Measurements from ENCODE around the gene DNAL4. TPM values are rescaled to one million over a fixed set of nuclear protein-coding genes. Genes with fewer than 3 reads are reported as not detected.

Gene DNAL4
- total RNA-seq, 4 donors from 2014 or later, result 9.3 to 15.2 (median 12.8) TPM

DNA sequence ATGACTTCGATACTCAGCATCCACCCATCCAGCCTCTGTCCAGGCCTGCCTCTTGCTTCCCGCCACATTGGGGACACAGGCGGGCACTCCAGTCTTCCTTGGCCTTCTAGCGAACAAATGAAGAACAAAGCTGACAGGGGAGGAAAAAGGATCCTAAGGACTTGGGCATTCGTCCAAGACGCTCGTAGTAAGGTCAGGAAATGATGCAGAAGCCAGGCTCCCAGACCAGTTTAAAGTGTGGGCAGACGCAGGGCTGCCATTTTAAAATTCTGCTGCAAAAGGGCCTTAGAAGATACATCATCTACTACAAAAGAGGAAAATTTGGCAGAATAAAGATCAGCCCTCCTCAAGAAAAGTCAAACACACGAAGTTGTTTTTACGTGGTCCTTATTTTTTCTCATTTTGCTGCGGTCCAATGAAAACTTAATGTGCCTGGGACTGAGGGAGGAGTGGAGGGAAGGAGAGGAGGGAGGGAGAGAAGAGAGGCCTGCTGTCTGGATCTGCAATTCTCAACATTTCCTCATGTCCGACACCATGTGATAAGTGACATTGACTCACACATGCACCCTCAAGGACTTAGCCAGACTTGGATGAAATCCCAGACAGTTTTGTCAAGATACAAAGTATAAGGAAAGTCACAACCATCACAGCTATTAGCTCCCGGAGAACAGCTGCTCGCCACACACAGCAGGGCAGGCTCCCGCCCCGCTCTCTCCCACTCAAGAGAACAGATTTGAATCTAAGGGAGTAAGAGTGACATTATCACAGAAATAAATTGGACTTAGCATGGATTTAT, 5.7 kb downstream of the DNAL4 start:
- Histone ChIP-seq H3K9me3 (no peaks in the 10 kb centered on the region), H3K36me3 (peaks cover 0 to 15% (median 10%) of the 10 kb centered on the region in 4 donors), H3K27ac (replicated peaks in 1 of 4) (peak overlapping the region; percentile 61 to 78 (median 72)), H3K4me3 (no peak overlapping the region), H3K27me3 (no peaks in the 10 kb centered on the region), H3K4me1 (peaks cover 43 to 51% (median 49%) of the 10 kb centered on the region in 4 donors)
- intact Hi-C loops (cut with DNase I), result no loop called here
- WGBS, result 41% methylated on average over 16 of the region's 16 CpGs
- no peak for DNase-seq (ENCODE audit: extremely low spot score)
- TF ChIP-seq POLR2AphosphoS5 (IDR thresholded peaks at IDR 0.05), result peak; percentile 54 to 68
- TF ChIP-seq, protein P1, sequence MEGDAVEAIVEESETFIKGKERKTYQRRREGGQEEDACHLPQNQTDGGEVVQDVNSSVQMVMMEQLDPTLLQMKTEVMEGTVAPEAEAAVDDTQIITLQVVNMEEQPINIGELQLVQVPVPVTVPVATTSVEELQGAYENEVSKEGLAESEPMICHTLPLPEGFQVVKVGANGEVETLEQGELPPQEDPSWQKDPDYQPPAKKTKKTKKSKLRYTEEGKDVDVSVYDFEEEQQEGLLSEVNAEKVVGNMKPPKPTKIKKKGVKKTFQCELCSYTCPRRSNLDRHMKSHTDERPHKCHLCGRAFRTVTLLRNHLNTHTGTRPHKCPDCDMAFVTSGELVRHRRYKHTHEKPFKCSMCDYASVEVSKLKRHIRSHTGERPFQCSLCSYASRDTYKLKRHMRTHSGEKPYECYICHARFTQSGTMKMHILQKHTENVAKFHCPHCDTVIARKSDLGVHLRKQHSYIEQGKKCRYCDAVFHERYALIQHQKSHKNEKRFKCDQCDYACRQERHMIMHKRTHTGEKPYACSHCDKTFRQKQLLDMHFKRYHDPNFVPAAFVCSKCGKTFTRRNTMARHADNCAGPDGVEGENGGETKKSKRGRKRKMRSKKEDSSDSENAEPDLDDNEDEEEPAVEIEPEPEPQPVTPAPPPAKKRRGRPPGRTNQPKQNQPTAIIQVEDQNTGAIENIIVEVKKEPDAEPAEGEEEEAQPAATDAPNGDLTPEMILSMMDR (IDR thresholded peaks at IDR 0.05), result no peak

DNA sequence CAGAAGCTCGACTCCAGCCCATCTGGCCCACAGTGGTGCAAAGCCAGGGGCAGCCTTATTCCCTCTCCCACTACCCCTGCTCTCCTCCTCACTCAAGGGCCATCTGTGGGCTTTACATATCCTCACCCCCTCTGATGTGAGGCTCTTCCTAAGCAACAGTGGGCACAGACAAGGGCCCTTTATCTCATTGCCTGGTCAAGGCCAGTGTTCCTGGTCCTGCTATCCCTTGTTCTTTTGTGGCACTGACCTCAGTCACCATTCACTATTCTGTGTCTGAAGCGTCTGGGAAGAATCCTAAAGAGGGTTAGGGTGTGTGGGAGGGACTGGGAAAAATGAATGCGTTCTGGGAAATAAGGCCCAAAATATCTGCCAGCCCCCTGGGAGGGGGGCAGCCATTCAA, 7.3 kb downstream of the DNAL4 start:
- 69% methylated on average over 3 of the region's 3 CpGs for WGBS
- peaks cover 40 to 57% (median 42%) of the 10 kb centered on the region in 4 donors for H3K4me1 ChIP-seq
- intact Hi-C loops (cut with DNase I), result no loop called here

DNA sequence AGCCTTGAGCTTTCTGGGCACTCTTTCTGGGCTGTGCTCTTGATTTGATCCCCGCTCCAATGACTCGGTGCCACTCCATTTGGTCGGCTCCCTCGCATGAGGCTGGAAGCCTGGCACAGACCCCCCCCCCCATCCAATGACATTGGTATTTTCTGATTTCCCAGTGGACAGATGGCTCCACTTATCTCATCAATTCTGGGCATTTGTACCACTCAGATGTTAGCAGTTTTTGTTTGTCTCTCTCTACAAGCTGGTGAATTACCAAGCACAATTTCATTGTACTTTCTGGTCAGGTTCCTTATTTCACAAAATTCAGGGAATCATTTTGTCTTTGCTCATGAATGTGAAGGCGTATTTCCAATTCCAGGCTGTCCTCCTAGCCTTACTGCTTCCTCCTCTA, 9.1 kb downstream of the DNAL4 start:
- intact Hi-C loops (cut with DNase I), result no loop called here
- TF ChIP-seq EP300 (IDR thresholded peaks at IDR 0.05), result no peak
- TF ChIP-seq, protein P1 (IDR thresholded peaks at IDR 0.05), result no peak
- TF ChIP-seq POLR2A (IDR thresholded peaks at IDR 0.05; ENCODE audit: low read depth), result no peak
- no peak for TF ChIP-seq POLR2AphosphoS5 (IDR thresholded peaks at IDR 0.05)
- Histone ChIP-seq H3K36me3 (peaks cover 0 to 30% (median 15%) of the 10 kb centered on the region in 4 donors), H3K27me3 (no peaks in the 10 kb centered on the region), H3K27ac (replicated peaks in 1 of 4) (peak overlapping the region in 1 of 4 donors; percentile 73), H3K4me1 (peaks cover 40 to 57% (median 42%) of the 10 kb centered on the region in 4 donors), H3K9me3 (no peaks in the 10 kb centered on the region), H3K4me3 (no peak overlapping the region)
- no peak for DNase-seq (ENCODE audit: extremely low spot score)
- WGBS, result 100% methylated on average over 5 of the region's 5 CpGs

More for the DNA sequence above, 7.3 kb downstream of the DNAL4 start:
- no peak for TF ChIP-seq POLR2AphosphoS5 (IDR thresholded peaks at IDR 0.05)
- TF ChIP-seq EP300 (IDR thresholded peaks at IDR 0.05), result no peak
- no peak for TF ChIP-seq POLR2A (IDR thresholded peaks at IDR 0.05; ENCODE audit: low read depth)
- TF ChIP-seq, protein P1 (IDR thresholded peaks at IDR 0.05), result no peak
- H3K27ac ChIP-seq (replicated peaks in 1 of 4), result peak overlapping the region; percentile 67 to 73 (median 70)
- H3K36me3 ChIP-seq, result peaks cover 0 to 24% (median 10%) of the 10 kb centered on the region in 4 donors
- H3K9me3 ChIP-seq, result no peaks in the 10 kb centered on the region
- H3K4me3 ChIP-seq, result no peak overlapping the region
- no peaks in the 10 kb centered on the region for H3K27me3 ChIP-seq
- DNase-seq (ENCODE audit: extremely low spot score), result no peak

DNA sequence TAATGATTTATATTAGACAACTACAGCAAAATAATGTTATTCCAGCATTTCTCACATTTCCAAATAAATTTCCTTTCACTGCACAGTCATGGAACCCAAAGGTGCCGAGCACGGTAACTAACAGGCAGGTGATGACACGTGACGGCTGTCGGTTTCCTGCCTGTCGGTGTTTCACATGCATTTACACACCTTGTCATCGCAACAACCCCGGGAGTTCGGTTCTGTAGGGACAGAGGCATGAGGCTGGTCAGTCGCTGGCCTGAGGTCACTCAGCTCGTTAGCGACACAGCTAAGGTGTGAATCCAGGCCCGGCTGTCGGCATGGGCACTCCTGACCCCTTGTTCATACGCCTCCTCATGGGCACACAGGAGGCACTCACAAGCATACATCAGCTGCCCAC, 9.9 kb downstream of the DNAL4 start:
- H3K27ac ChIP-seq (replicated peaks in 1 of 4), result no peak overlapping the region
- no peaks in the 10 kb centered on the region for H3K27me3 ChIP-seq
- peaks cover 7 to 34% (median 21%) of the 10 kb centered on the region in 4 donors for H3K36me3 ChIP-seq
- H3K9me3 ChIP-seq, result no peaks in the 10 kb centered on the region
- TF ChIP-seq EP300 (IDR thresholded peaks at IDR 0.05) (no peak), POLR2A (IDR thresholded peaks at IDR 0.05; ENCODE audit: low read depth) (no peak), POLR2AphosphoS5 (IDR thresholded peaks at IDR 0.05) (no peak)
- TF ChIP-seq, protein P1 (IDR thresholded peaks at IDR 0.05), result no peak
- DNase-seq (ENCODE audit: extremely low spot score), result no peak
- 97% methylated on average over 14 of the region's 15 CpGs for WGBS
- H3K4me3 ChIP-seq, result no peak overlapping the region
- intact Hi-C loops (cut with DNase I), result no loop called here
- H3K4me1 ChIP-seq, result peaks cover 36 to 55% (median 38%) of the 10 kb centered on the region in 4 donors

All from esophagus muscularis mucosa (tissue), 4 donors.